ENCODE measurements around the gene PSTPIP1.

- TF ChIP-seq CTCF (IDR thresholded peaks at IDR 0.05) (no peak), MAX (CRISPR knock-in tag; IDR thresholded peaks at IDR 0.05) (no peak), ATF3 (CRISPR knock-in tag; conservative IDR thresholded peaks at IDR 0.05) (no peak), ZNF138 (CRISPR knock-in tag; conservative IDR thresholded peaks at IDR 0.05) (no peak), NR3C1 (CRISPR knock-in tag; conservative IDR thresholded peaks at IDR 0.05; ENCODE audit: low read depth) (no peak)
Measured at GRCh38 chr15:76953913-76954312, 41.0 kb upstream of the PSTPIP1 start.

Data from WTC11 (cell line).